ENCODE results near the gene PCSK7.
"Not testable (repeated sequence)": the region's sequence is repeated elsewhere in the genome, so short reads cannot be mapped to it uniquely, and the experiment has no call there.

Gene PCSK7

GRCh38 chr11:117231842-117232091 lies at the start of gene PCSK7:
Gene PCSK7 (minus strand): TSS chr11:117232073. CDS start chr11:117229844, 2,229 bp downstream.
- DNase-seq: no peak

GRCh38 chr11:117281159-117281558 lies 49.3 kb upstream of the PCSK7 start:
- DNase-seq: no peak

DNA sequence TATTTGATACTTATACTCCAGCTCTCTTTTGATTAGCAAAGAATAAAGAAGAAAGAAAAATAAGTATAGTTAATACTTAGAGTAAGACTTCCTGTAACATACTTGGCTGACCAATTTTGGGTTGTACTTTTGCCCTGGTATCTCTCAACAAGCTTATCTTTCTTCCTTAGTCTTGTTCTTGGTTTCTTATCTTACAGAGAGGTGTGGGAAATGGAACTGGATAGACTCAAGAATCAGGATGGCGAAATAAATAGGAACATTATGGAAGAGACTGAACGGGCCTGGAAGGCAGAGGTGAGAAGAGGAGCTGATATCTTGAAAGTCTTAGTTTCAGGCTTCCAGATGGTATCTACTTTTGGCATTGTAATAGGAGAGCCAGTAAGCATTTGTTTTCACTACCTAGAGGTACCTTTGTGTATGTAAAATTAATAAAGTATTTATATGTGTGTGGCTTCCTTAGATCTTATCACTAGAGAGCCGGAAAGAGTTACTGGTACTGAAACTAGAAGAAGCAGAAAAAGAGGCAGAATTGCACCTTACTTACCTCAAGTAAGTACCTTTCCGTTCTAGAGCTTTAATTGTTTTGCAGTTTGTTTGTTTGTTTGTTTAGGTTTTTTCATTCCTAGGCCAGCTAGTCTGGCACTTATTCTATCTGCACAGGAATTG lies 48.0 kb upstream of the PCSK7 start:
- no peak for DNase-seq

DNA sequence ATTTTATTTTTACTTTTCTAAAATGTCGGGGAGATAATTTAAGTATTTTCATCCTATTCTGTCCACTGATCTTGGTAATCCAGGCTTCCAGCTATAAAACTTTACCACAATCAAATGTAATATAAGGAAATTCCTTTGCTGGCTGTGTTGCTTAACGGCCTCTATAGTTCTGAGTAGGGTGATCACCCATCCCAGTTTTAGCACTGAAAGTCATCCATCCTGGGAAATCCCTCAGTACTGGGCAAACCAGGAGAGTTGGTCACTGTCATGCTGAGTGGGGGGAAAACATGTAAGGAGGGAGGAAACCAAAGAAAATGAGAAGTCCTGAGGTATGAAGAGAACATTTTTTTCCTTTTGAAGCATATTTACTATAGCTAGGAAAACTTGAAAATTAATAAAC lies 46.5 kb upstream of the PCSK7 start:
- no peak for DNase-seq

DNA sequence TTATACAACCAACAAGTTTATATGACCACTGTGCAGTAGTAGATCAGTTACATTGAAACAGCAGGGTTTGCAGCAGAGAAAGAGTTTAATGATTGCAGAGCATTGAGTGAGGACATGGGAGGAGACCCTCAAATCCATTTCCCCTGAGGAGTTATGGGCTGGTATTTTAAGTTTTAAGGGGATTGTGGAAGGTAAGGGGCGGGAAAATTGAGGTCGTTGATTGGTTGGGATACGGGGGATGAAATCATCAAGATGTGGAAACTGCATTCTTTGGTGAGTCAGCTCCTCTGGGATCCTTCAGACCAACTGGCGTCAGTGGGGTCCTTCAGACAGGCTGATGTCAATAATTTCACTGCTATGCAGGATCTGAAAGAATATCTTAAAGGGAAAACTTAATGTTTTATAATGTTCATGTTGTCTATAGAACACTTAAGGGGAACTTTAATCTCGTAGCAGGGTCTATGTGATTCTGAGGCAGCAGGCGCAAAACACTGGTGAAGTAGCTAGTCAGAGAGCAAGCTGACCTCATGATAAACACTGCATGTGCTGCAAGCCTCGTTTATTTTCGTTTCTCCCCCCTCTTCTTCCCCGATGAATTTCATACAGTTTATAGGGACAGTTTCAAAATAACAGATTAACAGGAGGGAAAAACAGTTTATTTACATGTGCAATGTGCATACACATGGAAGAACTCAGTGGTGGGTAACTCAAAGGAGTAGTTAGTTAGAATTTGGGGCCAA lies 41.8 kb upstream of the PCSK7 start:
- DNase-seq: no peak

- DNase-seq: not testable (repeated sequence)
Observed at GRCh38 chr11:117272175-117272574, 40.3 kb upstream of the PCSK7 start.

GRCh38 chr11:117271208-117271607 lies 39.3 kb upstream of the PCSK7 start:
- DNase-seq: no peak

- DNase-seq: no peak
Observed at GRCh38 chr11:117269856-117270255, 38.0 kb upstream of the PCSK7 start.

DNA sequence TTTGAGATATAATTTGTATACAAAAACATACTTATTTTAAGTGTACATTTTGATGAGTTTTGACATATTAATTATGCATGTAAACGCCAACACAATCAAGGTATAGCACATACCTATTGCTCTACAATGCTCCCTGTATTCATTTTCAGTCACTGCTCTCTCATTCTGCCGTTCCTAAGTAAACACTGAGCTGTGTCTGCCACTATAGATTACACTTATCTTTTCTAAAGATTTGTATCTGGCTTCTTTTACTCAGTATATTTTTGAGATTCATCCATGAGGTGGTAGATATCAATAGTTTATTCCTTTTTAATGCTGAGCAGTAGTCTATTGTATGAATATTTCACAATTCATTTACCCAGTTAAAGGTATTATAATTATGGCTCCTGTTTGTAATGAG lies 33.9 kb upstream of the PCSK7 start:
- DNase-seq: no peak

GRCh38 chr11:117264624-117265323 lies 32.9 kb upstream of the PCSK7 start:
- not testable (repeated sequence) for DNase-seq

DNA sequence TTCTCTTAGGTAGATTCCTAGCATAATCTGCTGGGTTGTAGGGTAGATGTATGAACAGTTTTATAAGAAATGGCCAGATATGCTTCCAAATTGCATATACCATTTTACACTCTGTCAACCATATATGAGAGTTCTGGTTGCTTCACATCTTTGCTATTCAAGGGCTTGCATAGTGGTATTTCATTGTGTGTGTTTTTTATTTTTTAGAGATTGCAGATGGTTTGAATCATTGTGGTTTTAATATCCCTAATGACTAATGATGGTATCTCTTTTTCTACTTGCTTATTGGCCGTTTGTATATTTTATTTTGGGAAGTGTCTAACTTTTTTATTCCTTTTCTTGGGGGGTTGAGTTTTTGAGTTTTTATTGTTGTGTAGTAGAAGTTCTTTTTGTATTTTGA lies 27.5 kb upstream of the PCSK7 start:
- DNase-seq: no peak

- no peak for DNase-seq
Observed at GRCh38 chr11:117258576-117258975, 26.7 kb upstream of the PCSK7 start.

DNA sequence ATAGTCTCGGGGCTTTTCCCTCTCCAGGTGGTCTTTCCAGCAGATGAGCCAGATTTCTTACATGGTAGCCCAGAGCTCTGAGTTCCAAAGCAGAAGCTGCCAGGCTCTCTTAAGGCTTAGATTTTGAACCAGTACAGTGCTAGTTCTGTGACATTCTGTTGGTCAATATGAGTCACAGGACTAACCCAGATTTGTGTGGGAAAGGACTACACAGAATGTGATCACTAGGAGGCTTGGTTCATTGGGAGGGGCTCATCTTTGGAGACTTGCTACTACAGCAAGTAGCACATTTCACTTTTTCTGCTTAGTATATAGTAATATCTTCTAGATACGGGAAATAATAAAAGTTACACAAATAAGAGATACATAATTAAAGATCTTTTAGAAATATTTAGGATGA lies 24.7 kb upstream of the PCSK7 start:
- no peak for DNase-seq

- DNase-seq: no peak
Observed at GRCh38 chr11:117255966-117256365, 24.1 kb upstream of the PCSK7 start.

DNA sequence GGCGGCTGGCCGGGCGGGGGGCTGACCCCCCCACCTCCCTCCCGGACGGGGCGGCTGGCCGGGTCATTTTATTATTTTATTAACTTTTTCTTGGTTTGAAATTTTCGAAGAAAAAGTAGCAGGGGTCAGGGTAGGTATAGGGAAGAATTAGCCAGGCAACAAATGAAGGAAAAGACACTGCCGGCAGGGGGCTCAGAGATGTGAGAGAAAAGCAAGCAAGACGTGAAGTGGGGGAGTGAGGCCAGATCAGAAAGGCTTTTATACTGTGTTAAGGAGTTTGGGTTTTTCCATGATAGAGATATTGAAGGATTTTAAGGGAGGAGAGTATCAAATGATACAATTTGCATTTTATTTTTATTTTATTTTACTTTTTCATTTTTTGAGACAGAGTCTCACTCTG lies 19.6 kb upstream of the PCSK7 start:
- no peak for DNase-seq

DNA sequence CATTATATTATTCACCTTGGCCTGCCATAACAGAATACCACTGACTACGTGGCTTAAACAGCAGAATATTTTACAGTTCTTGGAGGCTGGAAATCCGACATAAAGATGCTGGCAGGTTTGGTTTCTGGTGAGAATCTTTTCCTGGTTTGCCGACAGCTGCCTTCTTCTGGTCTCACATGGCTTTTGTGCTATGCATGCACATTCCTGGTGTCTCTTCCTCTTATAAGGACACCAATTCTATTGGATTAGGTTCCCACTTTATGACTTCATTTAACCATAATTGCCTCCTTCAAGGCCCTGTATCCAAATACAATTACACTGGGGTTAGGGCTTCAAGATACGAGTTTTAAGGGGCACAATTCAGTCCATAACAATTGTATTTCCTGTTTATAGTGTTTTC lies 17.7 kb upstream of the PCSK7 start:
- DNase-seq: no peak

- DNase-seq: no peak
Observed at GRCh38 chr11:117248341-117248740, 16.5 kb upstream of the PCSK7 start.

DNA sequence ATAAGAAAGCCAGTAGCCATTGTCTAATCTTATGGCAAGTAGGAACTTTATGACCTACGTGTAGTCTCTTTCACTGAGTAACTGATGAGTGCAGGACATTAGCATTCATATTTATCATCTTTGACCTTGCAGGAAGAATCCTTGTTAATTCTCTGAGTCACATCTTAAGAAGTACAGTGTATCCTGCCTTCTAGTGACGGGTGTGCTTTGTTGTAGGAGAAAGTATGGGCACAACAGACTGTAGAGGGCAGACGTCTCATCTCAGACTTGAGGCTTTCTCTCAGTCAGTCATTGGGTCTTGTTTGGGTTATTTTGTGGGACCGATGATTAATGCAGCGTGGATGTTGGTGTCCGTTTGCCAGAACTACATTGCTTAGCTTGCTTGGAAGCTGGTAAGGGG lies 7.4 kb upstream of the PCSK7 start:
- DNase-seq: no peak

DNA sequence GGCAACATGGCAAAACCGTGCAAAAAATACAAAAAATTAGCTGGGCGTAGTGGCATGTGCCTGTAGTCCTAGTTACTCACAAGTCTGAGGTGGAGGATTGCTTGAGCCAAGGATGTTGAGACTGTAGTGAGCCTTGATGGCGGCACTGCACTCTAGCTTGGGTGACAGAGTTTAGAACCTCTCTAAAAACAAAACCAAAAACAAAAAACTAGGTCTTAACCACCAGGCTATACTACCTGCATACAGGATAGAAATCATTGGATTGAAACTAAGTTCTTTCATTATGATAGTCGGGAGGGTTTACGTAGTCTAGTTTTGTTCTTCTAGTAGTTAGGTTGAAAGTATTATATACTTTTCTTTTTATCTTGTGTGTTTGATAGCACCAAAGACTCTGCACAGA lies 6.3 kb upstream of the PCSK7 start:
- DNase-seq: no peak

DNA sequence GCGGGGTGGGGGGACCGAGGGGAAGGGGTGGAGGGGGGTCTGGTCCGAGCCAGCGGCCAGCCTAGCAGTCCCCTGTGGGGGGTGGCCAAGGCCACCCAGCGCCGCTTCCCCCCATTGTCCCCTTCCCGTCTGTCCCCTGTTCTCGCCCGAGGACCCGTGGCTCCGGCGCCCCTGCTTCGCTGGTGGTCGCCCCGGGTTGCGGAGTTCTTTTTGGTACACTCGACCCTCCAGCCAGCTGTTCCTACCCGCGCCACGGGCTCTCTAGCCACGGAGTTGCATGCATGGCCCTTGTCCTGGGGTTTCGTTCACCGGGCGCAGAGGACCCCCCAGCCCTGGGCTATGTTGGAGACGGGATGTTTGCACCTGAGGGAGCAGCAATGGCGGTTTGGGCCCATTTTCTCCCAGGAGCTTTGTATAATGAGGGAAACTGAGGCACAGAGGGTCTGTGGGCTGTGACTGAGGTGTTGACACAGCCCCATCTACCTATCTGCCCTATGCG lies 1.1 kb upstream of the PCSK7 start:
- DNase-seq: no peak

DNA sequence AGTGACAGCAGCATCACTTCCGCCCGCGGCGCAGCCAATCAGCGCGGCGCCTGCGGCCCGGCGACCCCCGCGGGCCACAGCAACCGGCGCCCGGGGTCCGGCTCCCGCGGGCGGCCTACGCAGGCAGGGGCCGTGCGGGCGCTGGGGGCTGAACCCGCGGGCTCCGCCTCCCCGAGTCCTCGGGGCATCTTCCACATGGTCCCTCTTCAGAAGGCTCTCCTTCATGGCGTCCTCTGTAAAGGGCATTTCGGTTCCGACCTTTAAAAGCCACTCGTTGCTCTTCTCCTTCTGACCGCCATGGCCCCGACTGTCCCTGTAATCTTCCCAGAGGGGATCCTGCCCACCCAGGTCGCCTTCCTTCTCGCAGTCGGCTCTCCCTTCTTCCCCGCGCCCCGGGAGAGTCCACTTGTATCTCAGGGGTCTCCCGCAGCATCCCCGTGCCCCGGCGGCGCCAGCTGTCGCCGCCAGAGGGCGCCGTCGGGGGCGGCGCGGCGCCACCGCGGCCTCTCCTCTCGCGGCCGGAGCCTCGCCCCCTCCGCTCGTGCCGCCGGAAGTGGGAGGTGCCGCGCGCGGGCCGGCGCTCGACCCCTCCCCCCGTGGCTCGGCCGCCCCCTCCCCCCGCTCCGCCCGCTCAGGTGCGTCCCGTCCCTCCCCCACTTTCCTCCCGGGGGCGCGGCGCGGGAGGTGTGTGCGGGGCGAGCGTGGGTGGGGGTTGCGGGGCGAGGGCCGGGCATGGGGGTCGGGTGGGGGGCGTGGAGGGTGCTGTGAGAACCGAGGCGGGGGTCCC lies 412 bp upstream of the PCSK7 start, which contains the start of gene RNF214:
TSS of gene RNF214 (plus strand) at position 580 of the 787 bp plus-strand sequence. CDS start 1,602 bp downstream, outside the sequence.
- peak; percentile 43 for DNase-seq

- DNase-seq: no peak
Observed at GRCh38 chr11:117230999-117231841, 653 bp downstream of the PCSK7 start.
